Measurements from ENCODE around the gene SIX6.

Gene SIX6

DNA sequence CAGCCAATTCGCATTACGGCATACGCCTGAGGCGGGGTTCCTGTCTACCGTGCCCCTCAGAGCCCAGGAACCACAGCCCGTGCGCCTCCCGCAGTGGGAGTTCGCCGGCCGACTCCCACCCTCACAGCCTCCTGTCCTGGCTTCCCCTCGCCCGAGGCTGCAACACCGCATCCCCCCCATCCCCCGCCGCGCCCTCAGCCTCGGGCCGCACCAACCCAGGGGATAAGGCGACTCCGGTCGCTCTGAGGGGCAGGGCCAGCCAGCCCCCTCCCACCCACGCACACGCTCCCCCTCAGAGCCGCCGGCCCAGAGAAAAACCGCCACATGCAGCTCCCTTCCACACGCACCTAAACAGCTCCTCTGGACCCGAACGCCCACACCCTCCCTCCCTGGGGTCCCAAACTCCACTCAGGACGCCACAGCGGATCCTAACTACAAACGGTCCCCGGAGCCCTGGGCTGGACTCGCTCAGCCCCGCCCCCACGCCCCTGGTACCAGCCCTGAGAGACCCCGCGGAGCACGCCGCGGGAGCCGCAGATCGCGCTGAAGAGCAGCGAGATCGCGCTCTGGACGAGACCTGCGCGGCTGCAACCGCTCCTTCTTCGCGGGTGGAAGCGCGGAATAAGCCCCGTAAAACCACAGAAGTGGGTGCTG is 23.2 kb upstream of the SIX6 start, which contains the start of gene C14orf39:
TSS of gene C14orf39 (minus strand) at position 466 of the 654 bp plus-strand sequence. CDS start 985 bp downstream, outside the sequence.
- Histone ChIP-seq H3K79me2 (ENCODE audit: insufficient read depth, low read length) (no peaks in the 10 kb centered on the region), H4K20me1 (ENCODE audit: insufficient read depth, low read length) (no peaks in the 10 kb centered on the region), H3K9me3 (ENCODE audit: low read length) (0 out of 2 replicates have a peak, but pooled peaks cover under 1% of the 10 kb centered on the region), H3K4me1 (ENCODE audit: insufficient read depth, low read length, severe bottlenecking) (no peaks in the 10 kb centered on the region), H3K27ac (ENCODE audit: low read depth, low read length, poor library complexity, severe bottlenecking) (no peak within 1 kb of the TSS), H3K4me2 (ENCODE audit: low read length) (no peak within 1 kb of the TSS), H3K9me2 (ENCODE audit: low read depth, low read length) (no peaks in the 10 kb centered on the region), H3K36me3 (ENCODE audit: insufficient read depth, low read length) (no peaks in the 10 kb centered on the region), H3K27me3 (ENCODE audit: insufficient read depth, low read length) (no peaks in the 10 kb centered on the region), H2AFZ (ENCODE audit: low read length) (no peak within 1 kb of the TSS), H3F3A (ENCODE audit: insufficient read depth, low read length) (no peaks in the 10 kb centered on the region), H3K4me3 (ENCODE audit: low read depth, low read length, poor library complexity, severe bottlenecking) (no peak within 1 kb of the TSS), H3K9ac (ENCODE audit: low read length) (no peak within 1 kb of the TSS)
- TF ChIP-seq EZH2 (IDR thresholded peaks at IDR 0.05; ENCODE audit: borderline replicate concordance, low read length): no peak
- TF ChIP-seq, protein P1, sequence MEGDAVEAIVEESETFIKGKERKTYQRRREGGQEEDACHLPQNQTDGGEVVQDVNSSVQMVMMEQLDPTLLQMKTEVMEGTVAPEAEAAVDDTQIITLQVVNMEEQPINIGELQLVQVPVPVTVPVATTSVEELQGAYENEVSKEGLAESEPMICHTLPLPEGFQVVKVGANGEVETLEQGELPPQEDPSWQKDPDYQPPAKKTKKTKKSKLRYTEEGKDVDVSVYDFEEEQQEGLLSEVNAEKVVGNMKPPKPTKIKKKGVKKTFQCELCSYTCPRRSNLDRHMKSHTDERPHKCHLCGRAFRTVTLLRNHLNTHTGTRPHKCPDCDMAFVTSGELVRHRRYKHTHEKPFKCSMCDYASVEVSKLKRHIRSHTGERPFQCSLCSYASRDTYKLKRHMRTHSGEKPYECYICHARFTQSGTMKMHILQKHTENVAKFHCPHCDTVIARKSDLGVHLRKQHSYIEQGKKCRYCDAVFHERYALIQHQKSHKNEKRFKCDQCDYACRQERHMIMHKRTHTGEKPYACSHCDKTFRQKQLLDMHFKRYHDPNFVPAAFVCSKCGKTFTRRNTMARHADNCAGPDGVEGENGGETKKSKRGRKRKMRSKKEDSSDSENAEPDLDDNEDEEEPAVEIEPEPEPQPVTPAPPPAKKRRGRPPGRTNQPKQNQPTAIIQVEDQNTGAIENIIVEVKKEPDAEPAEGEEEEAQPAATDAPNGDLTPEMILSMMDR (IDR thresholded peaks at IDR 0.05; ENCODE audit: low read length): no peak

DNA sequence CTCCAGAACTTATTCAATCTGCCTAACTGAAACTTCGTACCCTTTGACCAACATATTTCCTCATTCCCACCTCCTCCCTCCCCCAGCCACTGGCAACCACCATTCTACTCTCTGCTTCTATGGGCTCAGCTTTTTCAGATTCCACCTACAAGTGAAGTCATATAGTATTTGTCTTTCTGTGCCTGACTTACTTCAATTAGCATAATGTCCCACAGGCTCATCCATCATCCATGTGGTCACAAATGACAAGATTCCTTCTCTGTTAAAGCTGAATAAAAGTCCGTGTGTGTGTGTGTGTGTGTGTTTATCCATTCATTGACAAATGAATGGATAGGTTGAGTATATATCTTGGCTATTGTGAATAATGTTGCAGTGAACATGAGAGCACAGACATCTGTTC is 21.7 kb upstream of the SIX6 start:
- Histone ChIP-seq H3K9ac (ENCODE audit: low read length) (no peak overlapping the region), H3K4me1 (ENCODE audit: insufficient read depth, low read length, severe bottlenecking) (no peaks in the 10 kb centered on the region)

DNA sequence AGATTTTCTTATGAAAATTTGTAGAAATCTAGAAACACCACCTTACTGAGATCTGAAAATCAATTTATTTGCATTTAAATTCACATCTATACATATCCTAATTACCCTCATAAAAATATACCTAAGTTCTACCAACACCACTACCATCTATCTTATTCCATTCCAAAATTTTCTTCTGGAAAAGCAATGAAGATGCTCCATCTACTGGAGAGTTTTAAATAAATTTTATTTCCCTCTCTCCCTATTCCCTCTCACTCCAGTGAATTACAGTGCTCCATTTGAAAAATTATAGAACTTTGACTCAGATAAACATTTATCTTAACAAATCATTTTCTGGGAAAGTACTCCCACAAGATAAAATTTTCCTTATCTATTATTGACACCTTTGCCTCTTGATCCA is 20.8 kb upstream of the SIX6 start:
- Histone ChIP-seq H3K27me3 (ENCODE audit: insufficient read depth, low read length) (no peaks in the 10 kb centered on the region), H3K4me2 (ENCODE audit: low read length) (no peak overlapping the region), H3K9me2 (ENCODE audit: low read depth, low read length) (no peaks in the 10 kb centered on the region), H4K20me1 (ENCODE audit: insufficient read depth, low read length) (no peaks in the 10 kb centered on the region), H2AFZ (ENCODE audit: low read length) (no peak overlapping the region), H3K36me3 (ENCODE audit: insufficient read depth, low read length) (no peaks in the 10 kb centered on the region), H3K79me2 (ENCODE audit: insufficient read depth, low read length) (no peaks in the 10 kb centered on the region), H3K4me3 (ENCODE audit: low read depth, low read length, poor library complexity, severe bottlenecking) (no peak overlapping the region), H3K9me3 (ENCODE audit: low read length) (no peaks in the 10 kb centered on the region), H3K4me1 (ENCODE audit: insufficient read depth, low read length, severe bottlenecking) (no peaks in the 10 kb centered on the region), H3K9ac (ENCODE audit: low read length) (no peak overlapping the region), H3F3A (ENCODE audit: insufficient read depth, low read length) (no peaks in the 10 kb centered on the region), H3K27ac (ENCODE audit: low read depth, low read length, poor library complexity, severe bottlenecking) (no peak overlapping the region)
- TF ChIP-seq EZH2 (IDR thresholded peaks at IDR 0.05; ENCODE audit: borderline replicate concordance, low read length): no peak
- TF ChIP-seq, protein P1 (IDR thresholded peaks at IDR 0.05; ENCODE audit: low read length): no peak

More for the DNA sequence above, 21.7 kb upstream of the SIX6 start:
- Histone ChIP-seq H4K20me1 (ENCODE audit: insufficient read depth, low read length) (no peaks in the 10 kb centered on the region), H3K4me3 (ENCODE audit: low read depth, low read length, poor library complexity, severe bottlenecking) (no peak overlapping the region), H3K9me3 (ENCODE audit: low read length) (no peaks in the 10 kb centered on the region), H3K27ac (ENCODE audit: low read depth, low read length, poor library complexity, severe bottlenecking) (no peak overlapping the region), H3K79me2 (ENCODE audit: insufficient read depth, low read length) (no peaks in the 10 kb centered on the region), H3K36me3 (ENCODE audit: insufficient read depth, low read length) (no peaks in the 10 kb centered on the region), H3K4me2 (ENCODE audit: low read length) (no peak overlapping the region), H2AFZ (ENCODE audit: low read length) (no peak overlapping the region), H3F3A (ENCODE audit: insufficient read depth, low read length) (no peaks in the 10 kb centered on the region), H3K27me3 (ENCODE audit: insufficient read depth, low read length) (no peaks in the 10 kb centered on the region), H3K9me2 (ENCODE audit: low read depth, low read length) (no peaks in the 10 kb centered on the region)
- no peak for TF ChIP-seq EZH2 (IDR thresholded peaks at IDR 0.05; ENCODE audit: borderline replicate concordance, low read length)
- TF ChIP-seq, protein P1 (IDR thresholded peaks at IDR 0.05; ENCODE audit: low read length): no peak

All from OCI-LY1 (cell line).